Psoas muscle (tissue), 8 donors: ENCODE measurements around the gene IQCH. TPM values are rescaled to one million over a fixed set of nuclear protein-coding genes. Genes with fewer than 3 reads are reported as not detected.

Experiments used
- ATAC-seq, 4 donors: fragments of 200-7000 bp; cut with Tn5 transposase; one replicate each; pipeline ENCODE4 v1.9.1; 2020; ENCODE audit warnings: moderate library complexity in 3 of 4, mild to moderate bottlenecking in 2 of 4
- DNase-seq, 2 donors: peaks; one replicate each; pipeline ENCODE4 v3.0.0-alpha.2; 2020
- H3K27ac ChIP-seq: fragments of 200-600 bp; one replicate; pipeline ENCODE4 v1.8.0; 2022
- H3K27me3 ChIP-seq, 3 donors: fragments of 200-600 bp in 1 of 3; one replicate each; pipeline versions ENCODE4 v1.6.1 to v1.8.0; 2013 to 2022; ENCODE audit warnings: low read length in 2 of 3, mild to moderate bottlenecking in 2 of 3, moderate library complexity in 1 of 3; ENCODE audit not compliant: insufficient read depth in 3 of 3
- H3K36me3 ChIP-seq, 2 donors: fragments of 200-600 bp in 1 of 2; one replicate each; pipeline versions ENCODE4 v1.6.1 to v1.8.0; 2013 to 2022; ENCODE audit warnings: low read depth in 1 of 2, mild to moderate bottlenecking in 1 of 2, moderate library complexity in 1 of 2; ENCODE audit not compliant: insufficient read depth in 1 of 2
- H3K4me1 ChIP-seq: fragments of 200-600 bp; one replicate; pipeline ENCODE4 v1.8.0; 2022
- H3K4me3 ChIP-seq: fragments of 200-600 bp; one replicate; pipeline ENCODE4 v1.8.0; 2022; ENCODE audit warnings: mild to moderate bottlenecking
- H3K9me3 ChIP-seq: fragments of 200-600 bp; one replicate; pipeline ENCODE4 v1.8.0; 2022
- CTCF ChIP-seq: fragments of 200-600 bp; IDR thresholded peaks from one replicate; pipeline ENCODE4 v1.8.0; 2022; ENCODE audit warnings: antibody characterized with exemption
- WGBS, 3 donors: extraction: QIAGEN DNeasy Blood & Tissue Kit; methylation state at CpG; one replicate each; pipeline versions ENCODE4 v1.1.6 to v1.1.7; 2013; 5-methylcytosine and 5-hydroxymethylcytosine counted together
- intact Hi-C, 2 donors: fragments of 100-400 bp; cut with DNase I; formaldehyde crosslinking; loops; one replicate each; pipeline versions ENCODE4 v1.11.0 to v1.14.2; 2022
- polyA plus RNA-seq, 3 donors: library from polyadenylated mRNA; stranded (reverse); fragments of 200-250 nt; gene quantifications; one replicate each; pipeline ENCODE4 v1.2.3, GENCODE V29; 2013
- total RNA-seq, 4 donors: library from RNA; stranded (reverse); fragmentation: NEBNext Ultra II Directional in 2 of 4; extraction: Animal tissue kit (Norgen Biotek cat#: 25700) in 2 of 4; gene quantifications; one replicate each; pipeline versions ENCODE4 v1.2.1 to v1.2.4, GENCODE V29; 2021 to 2023
- donor health status: healthy with polysubstance abuse.
- donor health status: DM: no; HTN: no; CAD: no; lungs with moderate emphysema.
- donor health status: Bipolar disorder and iron deficiency.
- donor health status: healthy.
- donor health status: DM: yes; HTN: yes; CAD: no.
- donor health status: DM: no; HTN: no; CAD: no.
- donor health status: DM: no; HTN: no; CAD: no.
- donor health status: DM: yes; HTN: yes; CAD: no.

IQCH gene
- total and polyA plus RNA-seq, 7 donors: 0.27 to 1.0 (median 0.60) TPM

- Histone ChIP-seq H3K36me3 (peaks cover 4 to 78% of the 10 kb centered on the region in 2 donors), H3K27ac (no peak overlapping the region), H3K27me3 (no peaks in the 10 kb centered on the region), H3K4me3 (no peak overlapping the region), H3K9me3 (no peaks in the 10 kb centered on the region), H3K4me1 (no peaks in the 10 kb centered on the region)
- DNase-seq (no peak), ATAC-seq (no peak)
- TF ChIP-seq CTCF: no peak
- intact Hi-C loops: no loop called here
- 97 to 100% (median 98%) methylated on average over 3 of the region's 3 CpGs for WGBS, 3 donors
Measured at GRCh38 chr15:67515090-67515489, 260.5 kb downstream of the IQCH start.

- H3K36me3 ChIP-seq: peaks cover 4 to 74% of the 10 kb centered on the region in 2 donors
- intact Hi-C loops: no loop called here
- no peaks in the 10 kb centered on the region for H3K4me1 ChIP-seq
- no peak overlapping the region for H3K27ac ChIP-seq
- H3K9me3 ChIP-seq: no peaks in the 10 kb centered on the region
- TF ChIP-seq CTCF: no peak
- no peak overlapping the region for H3K4me3 ChIP-seq
- H3K27me3 ChIP-seq: no peaks in the 10 kb centered on the region
- 96 to 100% (median 97%) methylated on average over 2 of the region's 2 CpGs for WGBS, 3 donors
- DNase-seq (no peak), ATAC-seq (no peak)
Measured at GRCh38 chr15:67515557-67515956, 261.0 kb downstream of the IQCH start.

GRCh38 chr15:67520321-67521028 is 265.9 kb downstream of the IQCH start:
- H3K9me3 ChIP-seq: no peaks in the 10 kb centered on the region
- 15 to 23% (median 16%) methylated on average over 24 of the region's 24 CpGs for WGBS, 3 donors
- H3K4me3 ChIP-seq: peak overlapping the region; percentile 93
- ATAC-seq: peak; percentile 23 to 65 (median 50)
- H3K27ac ChIP-seq: peak overlapping the region; percentile 99
- H3K36me3 ChIP-seq: peaks cover 0 to 24% of the 10 kb centered on the region in 2 donors
- no peak for TF ChIP-seq CTCF
- no peak for DNase-seq
- H3K4me1 ChIP-seq: peaks cover 28% of the 10 kb centered on the region
- intact Hi-C loops: loop anchor here in 1 of 2 donors (5.0 kb wide), 2 partner anchors 317 to 532 kb away; partner anchors contain the start of gene PIAS1
- no peaks in the 10 kb centered on the region for H3K27me3 ChIP-seq

- peak; percentile 84 to 90 (median 87) for ATAC-seq
- 0% methylated on average over 75 to 94 of the region's 94 CpGs for WGBS, 3 donors
- intact Hi-C loops: loop anchor here in 1 of 2 donors (5.0 kb wide), 2 partner anchors 316 to 531 kb away; partner anchors contain the start of gene PIAS1
Measured at GRCh38 chr15:67521029-67521782, 266.6 kb downstream of the IQCH start, which contains the start of gene C15orf61. Gene C15orf61, plus strand, starts transcription at chr15:67521131. Its CDS starts 118 bp downstream, at chr15:67521249.

More at GRCh38 chr15:67521029-67521782, 266.6 kb downstream of the IQCH start, which contains the start of gene C15orf61:
- peak; percentile 88 to 92 for DNase-seq
- Histone ChIP-seq H3K27me3 (no peaks in the 10 kb centered on the region), H3K9me3 (no peaks in the 10 kb centered on the region), H3K27ac (peak within 1 kb of the TSS; percentile 99), H3K4me3 (peak within 1 kb of the TSS; percentile 93), H3K36me3 (peaks cover 0 to 22% of the 10 kb centered on the region in 2 donors), H3K4me1 (peaks cover 28% of the 10 kb centered on the region)
- TF ChIP-seq CTCF: no peak
